Neural cell (in vitro differentiated cells): ENCODE data around the gene RGP1.

Experiments used
- CTCF ChIP-seq: fragments of 450-650 bp; IDR thresholded peaks from 2 replicates; pipeline ENCODE4 v1.5.1; 2014; ENCODE audit warnings: antibody characterized with exemption, mild to moderate bottlenecking, moderate library complexity; ENCODE audit not compliant: poor library complexity, severe bottlenecking
- EP300 ChIP-seq: fragments of 450-650 bp; conservative IDR thresholded peaks from 2 replicates; pipeline ENCODE4 v1.6.1; 2014; ENCODE audit warnings: antibody characterized with exemption, mild to moderate bottlenecking, moderate library complexity; ENCODE audit not compliant: poor library complexity, severe bottlenecking
- POLR2AphosphoS5 ChIP-seq: IDR thresholded peaks from 2 replicates; pipeline ENCODE4 v1.6.1; 2012
- RAD21 ChIP-seq: fragments of 450-650 bp; conservative IDR thresholded peaks from 2 replicates; pipeline ENCODE4 v1.6.1; 2014; ENCODE audit warnings: antibody characterized with exemption, mild to moderate bottlenecking, moderate library complexity
- REST ChIP-seq: IDR thresholded peaks from 2 replicates; pipeline ENCODE4 v1.6.1; 2012; ENCODE audit warnings: borderline replicate concordance

- no peak for TF ChIP-seq CTCF
- no peak for TF ChIP-seq POLR2AphosphoS5
- no peak for TF ChIP-seq REST
- TF ChIP-seq EP300: no peak
- TF ChIP-seq RAD21: no peak
Observed at GRCh38 chr9:35714579-35715252, 34.4 kb upstream of the RGP1 start.
